Activated CD4-positive, alpha-beta T cell treated with anti-CD3 and anti-CD28 coated beads, Interleukin-10, Interleukin-2, amounts not matched to agents 100 ng/mL and 50 ng/mL, durations not matched to agents 16 hours and 8 hours (primary cell): Measurements from ENCODE around the gene ZKSCAN1.

Experiments
- DNase-seq: peaks from one replicate; pipeline ENCODE4 v3.0.0-alpha.2; 2020

Gene ZKSCAN1

GRCh38 chr7:100082978-100083377 lies 67.6 kb downstream of the ZKSCAN1 start:
- DNase-seq = no peak

GRCh38 chr7:100085515-100085914 lies 70.1 kb downstream of the ZKSCAN1 start:
- DNase-seq = no peak

DNA sequence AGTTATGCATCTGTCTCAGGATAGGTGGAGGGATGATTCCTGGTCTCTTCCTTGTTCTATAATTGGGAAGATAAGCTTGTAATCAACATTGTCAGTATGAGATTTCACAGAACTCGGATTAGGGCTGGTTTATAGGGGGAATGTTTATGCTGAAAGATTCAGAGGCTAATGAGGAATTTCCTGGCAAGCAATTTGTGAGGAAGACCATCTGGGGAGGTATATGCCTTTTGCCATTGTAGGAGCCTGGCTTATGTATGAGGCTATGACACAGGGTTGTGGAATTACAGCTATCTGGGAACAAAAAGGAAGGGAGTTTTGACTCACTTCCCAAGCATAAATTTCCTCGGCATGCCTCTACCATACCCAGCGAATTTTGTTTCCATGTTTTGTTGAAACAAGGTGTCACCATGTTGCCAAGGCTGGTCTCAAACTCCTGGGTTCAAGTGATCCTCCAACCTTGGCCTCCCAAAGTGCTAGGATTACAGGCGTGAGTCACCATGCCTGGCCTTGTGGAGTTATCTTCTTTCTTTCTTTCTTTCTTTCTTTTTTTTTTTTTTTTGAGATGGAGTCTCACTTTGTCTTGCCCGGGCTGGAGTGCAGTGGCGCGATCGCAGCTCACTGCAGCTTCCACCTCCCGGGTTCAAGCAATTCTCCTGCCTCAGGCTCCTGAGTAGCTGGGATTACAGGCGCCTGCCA lies 71.8 kb downstream of the ZKSCAN1 start:
- no peak for DNase-seq

GRCh38 chr7:100088095-100088620 lies 72.8 kb downstream of the ZKSCAN1 start:
- no peak for DNase-seq

DNA sequence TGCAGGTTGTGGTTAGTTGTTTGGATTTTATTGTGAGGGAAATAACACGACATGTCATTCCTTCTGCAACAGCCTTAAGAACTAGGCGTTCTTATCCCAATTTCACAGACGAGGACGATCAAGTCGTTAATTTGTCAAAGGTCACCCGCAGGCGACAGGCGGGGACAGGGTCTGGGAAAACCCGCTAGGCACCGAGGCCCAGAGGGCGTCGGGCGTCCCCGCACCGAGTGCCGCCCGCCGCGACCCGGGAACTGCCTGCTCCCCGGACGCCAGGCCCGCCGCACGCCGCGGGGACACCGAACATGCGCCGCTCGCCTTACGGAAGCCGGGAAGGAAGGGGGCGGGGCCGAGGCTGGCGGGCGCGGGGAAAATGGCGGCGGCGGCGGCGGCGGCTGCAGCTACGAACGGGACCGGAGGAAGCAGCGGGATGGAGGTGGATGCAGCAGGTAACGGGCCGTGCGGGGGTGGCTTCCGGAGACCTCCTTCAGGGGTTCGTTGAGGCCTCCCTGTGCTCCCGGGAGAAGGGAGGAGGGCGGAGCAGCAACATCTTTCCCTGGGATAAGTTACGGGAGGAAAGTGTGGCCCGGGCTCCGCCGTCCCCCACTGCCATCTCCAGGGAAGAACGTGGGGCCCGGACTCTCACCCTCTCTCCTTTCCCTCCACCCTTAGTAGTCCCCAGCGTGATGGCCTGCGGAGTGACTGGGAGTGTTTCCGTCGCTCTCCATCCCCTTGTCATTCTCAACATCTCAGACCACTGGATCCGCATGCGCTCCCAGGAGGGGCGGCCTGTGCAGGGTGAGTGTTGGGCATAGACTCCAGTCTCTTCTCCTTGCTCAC lies 73.4 kb downstream of the ZKSCAN1 start, which contains the start of gene COPS6:
Gene COPS6 (plus strand): TSS at position 349 of the 837 bp plus-strand sequence. CDS start 22 bp downstream, at position 371.
- peak; percentile 88 for DNase-seq

DNA sequence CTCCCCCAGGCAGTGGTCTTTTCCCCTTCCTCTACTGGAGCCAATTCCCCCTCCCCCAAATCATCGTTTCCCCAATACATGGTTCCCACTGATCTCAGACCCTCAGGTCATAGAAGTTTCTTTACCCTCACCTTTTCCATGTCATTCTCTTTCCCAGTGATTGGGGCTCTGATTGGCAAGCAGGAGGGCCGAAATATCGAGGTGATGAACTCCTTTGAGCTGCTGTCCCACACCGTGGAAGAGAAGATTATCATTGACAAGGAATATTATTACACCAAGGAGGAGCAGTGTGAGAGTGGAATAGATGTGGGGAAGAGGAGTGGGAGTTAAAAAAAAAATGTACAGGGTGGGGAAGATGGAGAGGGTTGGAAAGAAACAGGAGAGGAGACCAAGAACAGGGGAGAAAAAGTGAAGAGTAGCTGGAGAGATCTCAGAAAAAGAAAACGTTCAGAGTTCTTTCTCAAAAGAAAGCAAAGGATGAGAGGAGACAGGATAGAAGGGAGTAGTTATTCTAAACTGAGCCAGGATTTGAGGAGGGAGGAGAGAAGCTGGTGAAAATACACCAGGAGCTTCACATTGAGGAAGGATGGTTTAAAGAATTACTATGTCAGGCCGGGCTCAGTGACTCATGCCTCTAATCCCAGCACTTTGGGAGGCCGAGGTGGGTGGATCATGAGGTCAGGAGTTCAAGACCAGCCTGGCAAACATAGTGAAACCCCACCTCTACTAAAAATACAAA lies 74.2 kb downstream of the ZKSCAN1 start:
- no peak for DNase-seq

GRCh38 chr7:100090527-100091410 lies 75.4 kb downstream of the ZKSCAN1 start:
- DNase-seq = no peak
